ENCODE measurements around the gene KLB. TPM values are rescaled to one million over a fixed set of nuclear protein-coding genes. Genes with fewer than 3 reads are reported as not detected.
"Not testable (repeated sequence)": the region's sequence is repeated elsewhere in the genome, so short reads cannot be mapped to it uniquely, and the experiment has no call there.

Gene KLB
- total RNA-seq, 3 donors from 2014 or later (not counting 1 experiment from before 2014, with no cell fraction given), result 0.07 to 0.16 (median 0.10) TPM

GRCh38 chr4:39422247-39422646 lies 15.5 kb downstream of the KLB start:
- H3K27me3 Mint-ChIP-seq (ENCODE audit: low read depth in 2 of 2), result no peaks in the 10 kb centered on the region
- Histone ChIP-seq H3K9me3 (ENCODE audit: control insufficient read depth, insufficient read depth, low read length) (no peaks in the 10 kb centered on the region), H3K4me3 (ENCODE audit: low read length) (no peak overlapping the region), H3K27me3 (ENCODE audit: control insufficient read depth, insufficient read depth, low read length) (no peaks in the 10 kb centered on the region), H3K27ac (ENCODE audit: low read length) (no peak overlapping the region), H3K4me1 (ENCODE audit: control insufficient read depth, insufficient read depth, low read length) (no peaks in the 10 kb centered on the region), H3K36me3 (ENCODE audit: control insufficient read depth, insufficient read depth, low read length) (no peaks in the 10 kb centered on the region)
- no peaks in the 10 kb centered on the region for H3K9me3 Mint-ChIP-seq
- intact Hi-C loops (cut with micrococcal nuclease), result no loop called here
- ATAC-seq, result no peak
- H3K36me3 Mint-ChIP-seq, result no peaks in the 10 kb centered on the region
- no peak for TF ChIP-seq CTCF (IDR thresholded peaks at IDR 0.05)
- no peaks in the 10 kb centered on the region for H3K4me1 Mint-ChIP-seq
- H3K27ac Mint-ChIP-seq, result no peak overlapping the region
- DNase-seq, result no peak
- no peak overlapping the region for H3K4me3 Mint-ChIP-seq
- whole genome bisulfite sequencing (ENCODE audit: insufficient coverage), result 86% methylated on average over 1 of the region's 3 CpGs

GRCh38 chr4:39425297-39425696 lies 18.6 kb downstream of the KLB start:
- H3K9me3 Mint-ChIP-seq; H3K36me3 Mint-ChIP-seq; H3K4me1 Mint-ChIP-seq; H3K27me3 Mint-ChIP-seq (ENCODE audit: low read depth in 2 of 2); H3K9me3 ChIP-seq (ENCODE audit: control insufficient read depth, insufficient read depth, low read length); H3K4me1 ChIP-seq (ENCODE audit: control insufficient read depth, insufficient read depth, low read length); H3K27ac Mint-ChIP-seq; ATAC-seq; intact Hi-C loops (cut with micrococcal nuclease); H3K27ac ChIP-seq (ENCODE audit: low read length); H3K27me3 ChIP-seq (ENCODE audit: control insufficient read depth, insufficient read depth, low read length); H3K4me3 Mint-ChIP-seq; DNase-seq; H3K36me3 ChIP-seq (ENCODE audit: control insufficient read depth, insufficient read depth, low read length); H3K4me3 ChIP-seq (ENCODE audit: low read length): not testable (repeated sequence)
- WGBS (ENCODE audit: insufficient coverage), result 100% methylated on average over 1 of the region's 1 CpG

GRCh38 chr4:39426728-39427127 lies 20.0 kb downstream of the KLB start:
- Histone ChIP-seq H3K27me3 (ENCODE audit: control insufficient read depth, insufficient read depth, low read length) (no peaks in the 10 kb centered on the region), H3K4me1 (ENCODE audit: control insufficient read depth, insufficient read depth, low read length) (no peaks in the 10 kb centered on the region), H3K27ac (ENCODE audit: low read length) (no peak overlapping the region), H3K36me3 (ENCODE audit: control insufficient read depth, insufficient read depth, low read length) (no peaks in the 10 kb centered on the region), H3K4me3 (ENCODE audit: low read length) (no peak overlapping the region), H3K9me3 (ENCODE audit: control insufficient read depth, insufficient read depth, low read length) (no peaks in the 10 kb centered on the region)
- Mint-ChIP-seq H3K4me1 (no peaks in the 10 kb centered on the region), H3K4me3 (no peak overlapping the region), H3K9me3 (no peaks in the 10 kb centered on the region), H3K27ac (no peak overlapping the region), H3K27me3 (ENCODE audit: low read depth in 2 of 2) (no peaks in the 10 kb centered on the region), H3K36me3 (no peaks in the 10 kb centered on the region)
- TF ChIP-seq CTCF (IDR thresholded peaks at IDR 0.05), result no peak
- ATAC-seq (no peak), DNase-seq (no peak)
- 100% methylated on average over 1 of the region's 1 CpG for WGBS (ENCODE audit: insufficient coverage)
- intact Hi-C loops (cut with micrococcal nuclease), result no loop called here

- Mint-ChIP-seq H3K9me3 (no peaks in the 10 kb centered on the region), H3K36me3 (no peaks in the 10 kb centered on the region), H3K27me3 (ENCODE audit: low read depth in 2 of 2) (no peaks in the 10 kb centered on the region), H3K4me3 (no peak overlapping the region), H3K4me1 (no peaks in the 10 kb centered on the region), H3K27ac (no peak overlapping the region)
- no peaks in the 10 kb centered on the region for H3K4me1 ChIP-seq (ENCODE audit: control insufficient read depth, insufficient read depth, low read length)
- H3K27ac ChIP-seq (ENCODE audit: low read length), result no peak overlapping the region
- intact Hi-C loops (cut with micrococcal nuclease), result no loop called here
- H3K36me3 ChIP-seq (ENCODE audit: control insufficient read depth, insufficient read depth, low read length), result no peaks in the 10 kb centered on the region
- TF ChIP-seq CTCF (IDR thresholded peaks at IDR 0.05), result no peak
- H3K9me3 ChIP-seq (ENCODE audit: control insufficient read depth, insufficient read depth, low read length), result no peaks in the 10 kb centered on the region
- no peak for DNase-seq
- H3K27me3 ChIP-seq (ENCODE audit: control insufficient read depth, insufficient read depth, low read length), result no peaks in the 10 kb centered on the region
- WGBS (ENCODE audit: insufficient coverage), result 86% methylated on average over 10 of the region's 10 CpGs
- no peak for ATAC-seq
- H3K4me3 ChIP-seq (ENCODE audit: low read length), result no peak overlapping the region
Measured at GRCh38 chr4:39427520-39428114, 20.9 kb downstream of the KLB start.
